ENCODE measurements around the gene POLR1C.
"Not testable (repeated sequence)": the region's sequence is repeated elsewhere in the genome, so short reads cannot be mapped to it uniquely, and the experiment has no call there.

Gene POLR1C

DNA sequence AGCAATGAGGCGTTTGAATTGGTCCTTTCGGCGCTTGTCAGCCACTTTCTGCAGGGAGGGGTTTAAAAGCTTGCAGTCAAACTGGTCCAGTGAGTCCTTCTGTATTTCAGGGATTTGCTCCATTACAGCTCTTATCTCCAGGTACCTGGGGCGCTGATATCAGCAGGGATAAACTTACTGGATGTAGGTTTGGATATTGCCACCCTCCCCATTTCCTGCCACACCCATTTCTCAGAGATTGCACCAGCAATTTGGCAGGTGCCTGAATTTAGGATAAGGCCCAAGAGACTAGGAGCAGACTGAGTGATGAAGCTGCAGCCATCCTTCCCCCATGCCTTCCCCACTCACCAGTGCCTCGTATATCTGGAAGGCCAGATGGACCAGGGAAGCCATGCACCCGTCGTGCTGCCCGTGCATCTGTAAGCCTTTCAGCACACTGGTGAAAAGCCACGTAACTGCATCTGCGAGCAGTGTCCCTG is 7.6 kb downstream of the POLR1C start:
- ATAC-seq (replicated peaks) (no peak), DNase-seq (no peak)
- no peak overlapping the region for H3K4me3 Mint-ChIP-seq
- peak overlapping the region in 1 of 2 donors; percentile 70 for H3K27ac Mint-ChIP-seq
- H3K27me3 Mint-ChIP-seq: no peaks in the 10 kb centered on the region
- peaks cover 72% of the 10 kb centered on the region for H3K36me3 Mint-ChIP-seq (ENCODE audit: insufficient read depth)
- H3K9me3 Mint-ChIP-seq: no peaks in the 10 kb centered on the region
- H3K4me1 Mint-ChIP-seq (ENCODE audit: low read depth in 2 of 2): no peaks in the 10 kb centered on the region

DNA sequence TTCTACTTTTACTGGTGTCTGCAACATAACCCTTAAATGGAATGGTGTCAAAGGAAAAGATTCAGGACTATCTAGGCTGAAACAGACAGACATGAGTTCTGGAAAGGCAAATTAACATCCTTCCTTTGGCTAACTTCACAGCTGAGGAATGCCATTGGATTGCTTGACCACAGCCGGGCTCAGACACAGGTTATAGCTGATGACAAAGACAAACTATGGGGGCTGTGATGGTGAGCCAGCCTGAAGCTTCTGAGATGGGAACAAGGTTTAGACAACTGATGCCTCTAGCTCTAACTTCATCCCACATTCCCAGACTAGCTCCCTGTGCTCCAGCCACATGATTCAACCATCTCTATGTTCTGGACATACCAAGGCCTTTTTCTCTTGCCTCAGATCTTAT is 15.3 kb downstream of the POLR1C start:
- Mint-ChIP-seq H3K4me3 (no peak overlapping the region), H3K36me3 (ENCODE audit: insufficient read depth) (peaks cover 48% of the 10 kb centered on the region), H3K9me3 (no peaks in the 10 kb centered on the region), H3K27ac (peak overlapping the region in 1 of 2 donors; percentile 68), H3K27me3 (no peaks in the 10 kb centered on the region), H3K4me1 (ENCODE audit: low read depth in 2 of 2) (peaks cover 0 to 4% of the 10 kb centered on the region in 2 donors)
- DNase-seq (no peak), ATAC-seq (replicated peaks) (no peak)

DNA sequence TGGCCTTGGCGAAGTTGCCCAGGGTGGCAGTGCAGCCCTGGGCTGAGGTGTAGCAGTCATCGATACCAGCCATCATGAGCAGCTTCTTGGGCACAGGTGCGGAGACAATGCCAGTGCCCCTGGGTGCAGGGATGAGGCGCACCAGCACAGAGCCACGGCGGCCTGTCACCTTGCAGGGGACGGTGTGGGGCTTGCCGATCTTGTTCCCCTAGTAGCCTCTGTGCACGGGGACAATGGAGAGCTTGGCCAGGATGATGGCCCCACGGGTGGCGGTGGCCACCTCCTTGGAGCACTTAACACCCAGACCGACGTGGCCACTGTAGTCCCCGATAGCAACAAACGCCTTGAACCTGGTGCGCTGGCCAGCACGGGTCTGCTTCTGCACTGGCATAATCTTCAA is 22.1 kb downstream of the POLR1C start:
- peaks cover 35% of the 10 kb centered on the region for H3K36me3 Mint-ChIP-seq (ENCODE audit: insufficient read depth)
- not testable (repeated sequence) for H3K27ac Mint-ChIP-seq; ATAC-seq (replicated peaks); H3K27me3 Mint-ChIP-seq; H3K4me1 Mint-ChIP-seq (ENCODE audit: low read depth in 2 of 2); H3K4me3 Mint-ChIP-seq; H3K9me3 Mint-ChIP-seq; DNase-seq

DNA sequence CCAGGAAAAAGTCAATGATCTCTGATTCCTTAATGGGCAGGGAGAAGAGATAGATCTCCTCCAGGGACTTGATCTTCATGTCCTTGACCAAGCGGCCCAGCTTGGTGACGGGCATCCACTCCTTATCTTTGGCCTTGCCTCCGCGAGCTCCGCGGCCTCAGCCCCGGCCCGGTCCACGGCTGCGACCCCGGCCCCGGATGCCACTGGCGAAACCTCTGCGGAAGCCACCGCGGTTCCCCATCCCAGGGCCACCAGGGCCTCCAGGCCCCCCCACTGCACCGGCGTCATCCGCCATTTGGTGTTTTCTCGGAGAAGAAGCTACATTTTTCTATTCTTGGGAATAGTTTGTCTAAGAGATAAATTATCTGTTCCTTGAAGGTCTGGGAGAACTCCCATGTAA is 22.5 kb downstream of the POLR1C start:
- H3K27me3 Mint-ChIP-seq; ATAC-seq (replicated peaks); DNase-seq; H3K27ac Mint-ChIP-seq; H3K9me3 Mint-ChIP-seq; H3K4me3 Mint-ChIP-seq; H3K4me1 Mint-ChIP-seq (ENCODE audit: low read depth in 2 of 2): not testable (repeated sequence)
- peaks cover 37% of the 10 kb centered on the region for H3K36me3 Mint-ChIP-seq (ENCODE audit: insufficient read depth)

DNA sequence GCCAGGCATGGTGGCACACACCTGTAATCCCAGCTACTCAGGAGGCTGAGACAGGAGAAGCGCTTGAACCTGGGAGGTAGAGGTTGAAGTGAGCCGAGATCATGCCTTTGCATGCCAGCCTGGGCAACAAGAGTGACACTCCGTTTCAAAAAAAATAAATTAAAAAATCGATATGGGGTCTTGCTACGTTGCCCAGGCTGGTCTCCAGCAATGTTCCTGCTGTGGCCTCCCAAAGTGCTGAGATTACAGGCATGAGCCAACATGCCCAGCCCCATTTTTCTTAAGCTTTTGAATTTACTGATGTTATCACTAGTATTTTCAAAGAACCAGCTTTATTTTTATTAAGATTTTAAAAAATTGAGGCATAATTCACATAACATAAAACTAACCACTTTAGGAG is 23.6 kb downstream of the POLR1C start:
- no peaks in the 10 kb centered on the region for H3K27me3 Mint-ChIP-seq
- H3K4me3 Mint-ChIP-seq: no peak overlapping the region
- H3K27ac Mint-ChIP-seq: no peak overlapping the region
- no peak for ATAC-seq (replicated peaks)
- peaks cover 3 to 9% of the 10 kb centered on the region in 2 donors for H3K4me1 Mint-ChIP-seq (ENCODE audit: low read depth in 2 of 2)
- peaks cover 45% of the 10 kb centered on the region for H3K36me3 Mint-ChIP-seq (ENCODE audit: insufficient read depth)
- DNase-seq: no peak
- H3K9me3 Mint-ChIP-seq: no peaks in the 10 kb centered on the region

DNA sequence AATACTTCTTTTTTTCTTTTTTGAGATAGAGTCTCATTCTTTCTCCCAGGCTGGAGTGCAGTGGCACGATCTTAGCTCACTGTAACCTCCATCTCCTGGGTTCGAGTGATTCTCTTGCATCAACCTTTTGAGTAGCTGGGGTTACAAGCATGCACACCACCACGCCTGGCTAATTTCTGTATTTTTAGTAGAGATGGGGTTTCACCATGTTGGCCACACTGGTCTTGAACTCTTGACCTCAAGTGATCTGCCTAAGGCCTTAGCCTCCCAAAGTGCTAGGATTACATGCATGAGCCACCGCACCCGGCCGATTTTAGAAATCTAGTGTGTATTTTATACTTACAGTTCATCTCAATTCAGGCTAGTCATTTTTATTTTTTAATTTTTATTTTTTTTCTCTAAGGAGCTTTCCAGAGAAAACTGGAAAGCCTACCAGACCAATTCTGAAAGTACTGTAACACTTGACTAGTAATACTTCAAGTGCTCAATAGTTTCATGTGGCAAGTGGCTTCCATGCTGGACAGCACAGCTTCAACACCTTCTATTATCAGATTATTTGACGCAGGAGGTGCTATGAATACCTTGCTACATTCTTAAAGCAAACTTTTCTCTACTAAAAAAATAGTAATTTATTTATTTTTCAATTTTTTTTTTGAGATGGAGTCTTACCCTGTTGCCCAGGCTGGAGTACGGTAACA is 25.0 kb downstream of the POLR1C start:
- Mint-ChIP-seq H3K27ac (no peak overlapping the region), H3K4me1 (ENCODE audit: low read depth in 2 of 2) (peaks cover 3 to 9% of the 10 kb centered on the region in 2 donors), H3K9me3 (no peaks in the 10 kb centered on the region), H3K4me3 (no peak overlapping the region), H3K36me3 (ENCODE audit: insufficient read depth) (peaks cover 51% of the 10 kb centered on the region), H3K27me3 (no peaks in the 10 kb centered on the region)
- DNase-seq: no peak
- ATAC-seq (replicated peaks): no peak

DNA sequence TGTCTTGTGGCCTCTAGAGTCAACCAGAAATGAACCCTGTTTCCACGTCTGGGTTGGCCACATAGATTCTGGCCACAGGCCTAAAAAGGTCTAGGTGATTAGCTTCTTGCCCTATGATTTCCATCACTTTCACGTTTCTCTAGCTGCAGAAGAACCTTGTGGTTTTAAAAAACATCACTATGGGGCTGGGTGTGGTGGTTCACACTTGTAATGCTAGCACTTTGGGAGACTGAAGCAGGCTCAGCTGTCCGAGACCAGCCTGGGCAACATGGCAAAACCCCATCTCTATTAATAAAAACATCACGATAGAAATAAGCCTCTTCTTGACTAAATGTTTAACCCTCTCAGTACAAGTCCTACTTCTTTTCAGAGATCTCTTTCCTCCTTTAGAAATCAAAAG is 27.6 kb downstream of the POLR1C start:
- DNase-seq: no peak
- no peak overlapping the region for H3K4me3 Mint-ChIP-seq
- H3K27ac Mint-ChIP-seq: peak overlapping the region in 1 of 2 donors; percentile 9
- peak; percentile 76 for ATAC-seq (replicated peaks)
- H3K9me3 Mint-ChIP-seq: no peaks in the 10 kb centered on the region
- no peaks in the 10 kb centered on the region for H3K27me3 Mint-ChIP-seq
- H3K4me1 Mint-ChIP-seq (ENCODE audit: low read depth in 2 of 2): peaks cover 3 to 9% of the 10 kb centered on the region in 2 donors
- peaks cover 54% of the 10 kb centered on the region for H3K36me3 Mint-ChIP-seq (ENCODE audit: insufficient read depth)

DNA sequence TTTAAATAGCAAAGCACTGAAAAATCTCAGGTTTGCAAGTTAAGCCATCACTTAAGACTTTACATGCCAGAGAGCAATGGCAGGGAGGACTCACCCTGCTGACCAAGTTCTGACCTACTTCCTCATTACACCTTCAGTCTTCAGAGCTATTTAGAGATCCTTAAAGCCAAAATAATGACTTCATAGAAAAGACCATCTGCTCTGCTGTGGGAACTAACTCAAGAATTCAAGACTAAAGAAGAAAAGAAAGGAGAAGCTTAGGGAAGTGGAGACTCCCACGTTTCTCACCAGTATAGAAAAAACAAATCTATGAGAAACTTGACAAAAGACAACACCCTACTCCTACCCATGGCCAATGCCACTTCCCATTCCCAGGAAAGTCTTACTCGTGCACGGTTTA is 30.3 kb downstream of the POLR1C start:
- peak overlapping the region; percentile 6 to 80 for H3K27ac Mint-ChIP-seq

DNA sequence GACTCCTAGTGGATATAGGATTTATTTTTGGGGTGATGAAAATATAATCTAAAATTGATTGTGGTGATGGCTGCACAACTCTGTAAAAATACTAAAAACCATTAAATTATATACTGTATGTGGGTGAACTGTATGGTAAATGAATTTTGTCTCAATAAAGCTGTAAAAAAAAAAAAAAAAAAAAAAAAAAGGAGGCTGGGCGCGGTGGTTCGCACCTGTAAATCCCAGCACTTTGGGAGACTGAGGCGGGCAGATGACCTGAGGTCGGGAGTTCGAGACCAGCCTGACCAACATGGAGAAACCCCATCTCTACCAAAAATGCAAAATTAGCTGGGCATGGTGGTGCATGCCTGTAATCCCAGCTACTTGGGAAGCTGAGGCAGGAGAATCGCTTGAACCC is 40.7 kb downstream of the POLR1C start:
- H3K4me1 Mint-ChIP-seq (ENCODE audit: low read depth in 2 of 2); ATAC-seq (replicated peaks); H3K27me3 Mint-ChIP-seq; H3K27ac Mint-ChIP-seq; DNase-seq; H3K9me3 Mint-ChIP-seq; H3K4me3 Mint-ChIP-seq: not testable (repeated sequence)
- H3K36me3 Mint-ChIP-seq (ENCODE audit: insufficient read depth): peaks cover 87% of the 10 kb centered on the region

More for the DNA sequence above, 30.3 kb downstream of the POLR1C start:
- ATAC-seq (replicated peaks): no peak
- H3K9me3 Mint-ChIP-seq: no peaks in the 10 kb centered on the region
- no peak for DNase-seq
- H3K36me3 Mint-ChIP-seq (ENCODE audit: insufficient read depth): peaks cover 61% of the 10 kb centered on the region
- H3K4me1 Mint-ChIP-seq (ENCODE audit: low read depth in 2 of 2): peaks cover 3 to 9% of the 10 kb centered on the region in 2 donors
- H3K27me3 Mint-ChIP-seq: no peaks in the 10 kb centered on the region
- H3K4me3 Mint-ChIP-seq: no peak overlapping the region

DNA sequence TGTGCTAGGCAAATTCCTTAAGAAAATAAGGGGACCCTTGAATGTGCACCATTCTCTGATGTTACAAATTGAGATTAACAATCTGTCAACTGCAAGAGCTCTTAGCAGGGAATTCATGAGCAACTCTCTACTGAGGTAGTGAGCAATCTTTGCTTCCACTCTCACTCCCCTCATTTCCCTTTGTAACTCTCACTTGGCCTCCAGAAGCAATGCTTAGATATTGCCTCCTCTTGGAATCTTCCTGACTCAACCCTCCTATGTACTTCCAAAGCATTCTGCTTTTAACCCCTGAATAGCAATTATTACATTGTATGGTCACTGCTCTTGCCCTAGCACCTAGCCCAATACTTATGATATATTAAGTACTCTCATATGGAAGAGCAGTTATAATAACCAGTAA is 42.4 kb downstream of the POLR1C start:
- Mint-ChIP-seq H3K4me3 (no peak overlapping the region), H3K27me3 (no peaks in the 10 kb centered on the region), H3K27ac (no peak overlapping the region), H3K4me1 (ENCODE audit: low read depth in 2 of 2) (no peaks in the 10 kb centered on the region), H3K9me3 (no peaks in the 10 kb centered on the region), H3K36me3 (ENCODE audit: insufficient read depth) (peaks cover 87% of the 10 kb centered on the region)
- no peak for DNase-seq
- no peak for ATAC-seq (replicated peaks)

DNA sequence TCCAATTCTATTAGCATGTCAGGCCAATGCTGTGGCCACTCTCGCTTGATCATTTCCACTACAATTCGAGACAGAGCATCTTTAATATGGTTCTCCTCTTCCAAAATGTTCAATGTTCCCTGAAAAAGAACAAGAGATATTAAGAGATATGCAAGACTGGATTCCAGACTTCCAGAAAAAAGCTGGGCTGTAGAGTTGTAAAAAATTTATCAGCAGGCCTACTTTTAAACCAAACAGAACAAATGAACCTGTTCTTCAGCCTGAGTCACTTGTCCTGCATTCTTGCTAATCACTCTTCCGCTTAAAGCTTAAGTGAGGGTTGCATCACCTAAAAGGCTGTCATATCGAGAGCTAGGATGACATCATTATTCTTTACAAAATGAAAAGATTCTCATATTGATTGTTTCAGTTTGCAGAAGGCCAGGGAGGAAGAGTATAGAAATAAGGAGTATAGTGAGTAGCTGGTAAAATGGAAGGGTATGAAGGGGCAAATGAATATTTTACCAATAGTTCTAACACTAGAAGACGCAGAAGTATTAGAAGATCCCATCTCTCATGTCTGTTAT is 54.1 kb downstream of the POLR1C start:
- peaks cover 6 to 8% of the 10 kb centered on the region in 2 donors for H3K4me1 Mint-ChIP-seq (ENCODE audit: low read depth in 2 of 2)
- peak overlapping the region in 1 of 2 donors; percentile 14 for H3K27ac Mint-ChIP-seq
- DNase-seq: no peak
- ATAC-seq (replicated peaks): no peak
- H3K27me3 Mint-ChIP-seq: no peaks in the 10 kb centered on the region
- H3K9me3 Mint-ChIP-seq: no peaks in the 10 kb centered on the region
- H3K4me3 Mint-ChIP-seq: no peak overlapping the region
- peaks cover 67% of the 10 kb centered on the region for H3K36me3 Mint-ChIP-seq (ENCODE audit: insufficient read depth)

Measured in effector memory CD8-positive, alpha-beta T cell (primary cell).